ENCODE data around the gene TVP23A. TPM values are rescaled to one million over a fixed set of nuclear protein-coding genes. Genes with fewer than 3 reads are reported as not detected.

TVP23A gene
- polyA plus RNA-seq, 1 experiment, result not detected

- Histone ChIP-seq H3K27me3 (ENCODE audit: control insufficient read depth, insufficient read depth, low read length) (peaks cover 2% of the 10 kb centered on the region; the same call in 1 of the 2 replicates), H3K4me3 (ENCODE audit: low read depth, low read length) (no peak overlapping the region), H3K36me3 (ENCODE audit: control insufficient read depth, insufficient read depth, low read length) (no peaks in the 10 kb centered on the region)
- POLR2A ChIA-PET, result no interaction called here
- CTCF ChIA-PET, result no interaction called here
- DNase-seq (ENCODE audit: low read depth), result no peak
- no peak for TF ChIP-seq CTCF (IDR thresholded peaks at IDR 0.05; ENCODE audit: insufficient read depth, low read depth, low read length)
These were observed 28.6 kb upstream of the TVP23A start for GRCh38 chr16:10847176-10847575.

- TF ChIP-seq CTCF (IDR thresholded peaks at IDR 0.05; ENCODE audit: insufficient read depth, low read depth, low read length), result no peak
- Histone ChIP-seq H3K36me3 (ENCODE audit: control insufficient read depth, insufficient read depth, low read length) (no peaks in the 10 kb centered on the region), H3K27me3 (ENCODE audit: control insufficient read depth, insufficient read depth, low read length) (peaks cover 2% of the 10 kb centered on the region; the same call in 1 of the 2 replicates), H3K4me3 (ENCODE audit: low read depth, low read length) (no peak overlapping the region)
- no peak for DNase-seq (ENCODE audit: low read depth)
- ChIA-PET CTCF (no interaction called here), POLR2A (no interaction called here)
These were observed 27.8 kb upstream of the TVP23A start for GRCh38 chr16:10846213-10846998.

GRCh38 chr16:10840703-10841102 lies 22.1 kb upstream of the TVP23A start:
- H3K4me3 ChIP-seq (ENCODE audit: low read depth, low read length), result no peak overlapping the region
- H3K27me3 ChIP-seq (ENCODE audit: control insufficient read depth, insufficient read depth, low read length), result peaks cover 9% of the 10 kb centered on the region
- DNase-seq (ENCODE audit: low read depth), result no peak
- ChIA-PET CTCF (interaction anchor here (1.6 kb wide), 1 partner anchor 11 kb away, joined by 3 read pairs; no protein-coding TSS in a partner anchor), POLR2A (no interaction called here)
- no peaks in the 10 kb centered on the region for H3K36me3 ChIP-seq (ENCODE audit: control insufficient read depth, insufficient read depth, low read length)
- TF ChIP-seq CTCF (IDR thresholded peaks at IDR 0.05; ENCODE audit: insufficient read depth, low read depth, low read length), result no peak

GRCh38 chr16:10839279-10839666 lies 20.7 kb upstream of the TVP23A start:
- DNase-seq (ENCODE audit: low read depth), result no peak
- Histone ChIP-seq H3K4me3 (ENCODE audit: low read depth, low read length) (no peak overlapping the region), H3K36me3 (ENCODE audit: control insufficient read depth, insufficient read depth, low read length) (no peaks in the 10 kb centered on the region), H3K27me3 (ENCODE audit: control insufficient read depth, insufficient read depth, low read length) (peaks cover 9% of the 10 kb centered on the region)
- CTCF ChIA-PET, result no interaction called here
- TF ChIP-seq CTCF (IDR thresholded peaks at IDR 0.05; ENCODE audit: insufficient read depth, low read depth, low read length), result no peak
- POLR2A ChIA-PET, result no interaction called here

- POLR2A ChIA-PET, result no interaction called here
- no peak for DNase-seq (ENCODE audit: low read depth)
- Histone ChIP-seq H3K4me3 (ENCODE audit: low read depth, low read length) (no peak overlapping the region), H3K36me3 (ENCODE audit: control insufficient read depth, insufficient read depth, low read length) (no peaks in the 10 kb centered on the region), H3K27me3 (ENCODE audit: control insufficient read depth, insufficient read depth, low read length) (peaks cover 9% of the 10 kb centered on the region)
- CTCF ChIA-PET, result no interaction called here
- no peak for TF ChIP-seq CTCF (IDR thresholded peaks at IDR 0.05; ENCODE audit: insufficient read depth, low read depth, low read length)
These were observed 20.2 kb upstream of the TVP23A start for GRCh38 chr16:10838621-10839278.
